Mammary epithelial cell (primary cell): ENCODE results near the gene CACNA1A.

ENCODE experiments used
- CTCF ChIP-seq, 2 donors: IDR thresholded peaks in 1 of 2; conservative IDR thresholded peaks in 1 of 2; 2 replicates each; pipeline ENCODE4 v1.5.1; 2011 to 2012; ENCODE audit warnings: inconsistent platforms in 2 of 2, low read length in 2 of 2, mild to moderate bottlenecking in 2 of 2, control low read depth in 1 of 2, low read depth in 1 of 2; ENCODE audit not compliant: insufficient read depth in 1 of 2; ENCODE audit errors: extremely low read depth in 1 of 2
- EZH2 ChIP-seq: IDR thresholded peaks from 2 replicates; pipeline ENCODE4 v1.6.1; 2012; ENCODE audit warnings: low read length, inconsistent platforms, borderline replicate concordance

GRCh38 chr19:13298565-13299481 lies 207.5 kb downstream of the CACNA1A start:
- TF ChIP-seq CTCF (conservative IDR thresholded peaks at IDR 0.05 in 1 of 2, IDR thresholded peaks at IDR 0.05 in 1 of 2; ENCODE audit: extremely low read depth in 1 of 2, insufficient read depth in 1 of 2, low read depth in 1 of 2, low read length in 2 of 2) (no peak), EZH2 (no peak)
